GM12872 (cell line): Measurements from ENCODE around the gene LRRTM4.

ENCODE experiments used
- TF ChIP-seq, protein P1 (sequence below): IDR thresholded peaks from 3 replicates; pipeline ENCODE4 v1.5.1; 2011; ENCODE audit warnings: low read depth, mild to moderate bottlenecking, low read length, moderate library complexity; ENCODE audit not compliant: insufficient read depth

LRRTM4 gene

DNA sequence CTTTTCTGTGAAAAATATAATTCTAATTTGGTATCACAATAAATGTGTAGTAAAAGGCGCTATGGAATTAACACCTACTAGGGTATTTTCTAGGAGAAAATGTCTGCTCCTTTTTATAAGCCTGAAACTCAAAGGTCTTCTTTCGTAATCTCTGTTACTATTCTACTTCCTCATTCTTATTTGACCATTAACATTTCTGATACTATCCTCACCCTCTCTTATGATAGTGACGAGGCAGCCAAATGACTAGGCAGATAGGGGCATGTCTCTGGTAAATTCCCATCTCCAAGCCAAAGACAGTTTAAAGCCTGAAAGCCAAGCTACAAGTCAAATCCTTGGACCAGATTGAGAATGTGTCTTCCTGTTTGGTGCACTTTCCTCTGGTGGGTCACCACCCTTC lies 251.7 kb downstream of the LRRTM4 start:
- TF ChIP-seq, protein P1, sequence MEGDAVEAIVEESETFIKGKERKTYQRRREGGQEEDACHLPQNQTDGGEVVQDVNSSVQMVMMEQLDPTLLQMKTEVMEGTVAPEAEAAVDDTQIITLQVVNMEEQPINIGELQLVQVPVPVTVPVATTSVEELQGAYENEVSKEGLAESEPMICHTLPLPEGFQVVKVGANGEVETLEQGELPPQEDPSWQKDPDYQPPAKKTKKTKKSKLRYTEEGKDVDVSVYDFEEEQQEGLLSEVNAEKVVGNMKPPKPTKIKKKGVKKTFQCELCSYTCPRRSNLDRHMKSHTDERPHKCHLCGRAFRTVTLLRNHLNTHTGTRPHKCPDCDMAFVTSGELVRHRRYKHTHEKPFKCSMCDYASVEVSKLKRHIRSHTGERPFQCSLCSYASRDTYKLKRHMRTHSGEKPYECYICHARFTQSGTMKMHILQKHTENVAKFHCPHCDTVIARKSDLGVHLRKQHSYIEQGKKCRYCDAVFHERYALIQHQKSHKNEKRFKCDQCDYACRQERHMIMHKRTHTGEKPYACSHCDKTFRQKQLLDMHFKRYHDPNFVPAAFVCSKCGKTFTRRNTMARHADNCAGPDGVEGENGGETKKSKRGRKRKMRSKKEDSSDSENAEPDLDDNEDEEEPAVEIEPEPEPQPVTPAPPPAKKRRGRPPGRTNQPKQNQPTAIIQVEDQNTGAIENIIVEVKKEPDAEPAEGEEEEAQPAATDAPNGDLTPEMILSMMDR, result no peak

DNA sequence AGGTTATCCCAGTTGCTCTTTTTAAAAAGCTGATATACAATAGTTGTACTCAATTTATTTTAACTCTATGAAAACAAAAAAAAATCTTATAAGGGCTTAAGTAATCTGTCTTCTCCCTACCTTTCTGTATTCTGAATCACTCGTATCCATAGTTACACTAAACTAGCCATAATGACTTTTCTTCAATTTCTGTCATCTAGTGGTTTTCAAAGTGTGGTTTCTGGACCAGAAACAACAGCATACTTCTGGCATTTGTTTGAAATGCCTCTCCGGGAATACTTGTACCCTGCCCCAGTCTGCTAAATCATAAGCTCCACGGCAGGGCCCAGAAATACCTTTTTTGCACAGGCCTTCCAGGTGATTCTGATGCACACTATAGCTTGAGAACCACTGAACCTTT lies 253.6 kb downstream of the LRRTM4 start:
- TF ChIP-seq, protein P1, result no peak

DNA sequence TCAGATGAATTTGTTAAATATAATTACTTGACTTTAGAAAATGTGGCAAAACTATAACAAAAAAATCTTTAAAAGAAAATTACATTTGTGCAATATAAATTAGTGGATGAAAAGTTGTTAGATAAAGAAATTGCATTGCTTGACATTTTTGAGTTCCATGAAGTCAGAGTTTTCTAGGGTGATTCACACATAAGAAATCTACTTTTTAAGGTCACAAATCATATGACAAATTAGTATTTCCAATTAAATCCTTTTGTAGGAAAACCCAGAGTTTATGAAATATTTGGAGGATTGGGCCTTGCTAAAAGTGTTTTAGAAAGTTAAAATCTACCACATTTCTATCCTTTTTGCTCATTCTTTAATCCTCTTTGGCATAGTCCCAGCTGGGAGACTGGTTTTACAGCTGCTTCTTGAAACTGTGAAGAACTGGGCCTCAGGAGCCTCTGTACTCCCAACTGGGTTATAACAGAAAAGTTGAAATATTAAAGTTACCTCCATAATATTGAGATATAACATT lies 289.2 kb downstream of the LRRTM4 start:
- TF ChIP-seq, protein P1, result no peak

DNA sequence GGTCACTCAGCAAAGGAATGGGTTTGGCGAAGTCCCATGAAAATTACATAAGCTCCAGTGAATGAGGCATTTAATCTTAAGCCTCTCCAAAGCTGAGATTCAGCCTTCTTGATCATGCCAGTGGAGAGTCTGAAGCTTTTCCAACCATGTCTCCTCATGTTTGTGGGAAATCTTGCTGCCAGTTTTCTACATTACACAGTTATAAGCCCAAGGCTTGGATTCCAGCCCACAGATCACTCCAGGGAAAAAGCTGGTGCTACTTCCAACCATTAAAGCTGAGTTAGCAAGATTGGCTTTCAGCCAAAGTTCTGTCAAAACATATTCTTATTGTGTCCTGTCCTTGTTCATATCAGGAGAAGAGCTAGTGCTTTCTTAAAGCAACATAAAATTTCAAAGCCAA lies 293.8 kb downstream of the LRRTM4 start:
- TF ChIP-seq, protein P1, result no peak

DNA sequence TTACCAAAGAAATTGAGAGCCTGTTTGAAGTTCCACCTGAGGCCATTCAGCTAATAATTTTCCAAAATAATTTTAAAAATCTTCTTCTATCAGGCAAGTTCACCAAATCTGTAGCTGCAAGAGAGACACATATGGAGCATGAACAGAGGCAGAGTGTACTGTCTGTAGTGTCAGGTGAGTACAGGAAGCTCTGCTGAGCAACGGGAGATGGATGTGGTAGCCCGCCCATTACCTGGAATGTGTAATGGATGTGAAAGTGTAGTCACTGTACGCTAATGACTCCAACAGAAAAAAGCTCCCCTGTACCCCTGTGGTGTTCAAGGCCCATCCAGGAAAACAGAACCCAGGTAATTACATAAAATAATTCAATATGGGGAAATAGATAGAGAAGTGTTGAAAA lies 311.5 kb downstream of the LRRTM4 start:
- TF ChIP-seq, protein P1, result no peak

DNA sequence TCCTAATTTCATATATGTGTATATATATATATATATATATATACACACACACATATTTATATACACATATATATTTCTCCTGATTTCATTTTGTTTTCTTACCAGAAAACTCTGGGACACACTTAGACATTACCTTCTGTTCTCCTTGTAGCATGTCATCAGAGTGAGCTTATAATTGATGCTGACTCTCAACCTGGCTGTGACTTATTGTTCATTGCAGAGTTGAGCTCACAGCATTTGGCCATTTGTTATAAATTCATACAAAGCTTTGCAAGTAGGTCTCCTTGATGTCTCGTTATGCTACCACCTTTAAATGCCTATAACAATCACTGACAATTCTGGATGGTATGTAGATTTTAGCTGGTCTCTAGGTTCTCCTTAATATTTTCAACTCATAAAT lies 314.8 kb downstream of the LRRTM4 start:
- TF ChIP-seq, protein P1, result no peak

DNA sequence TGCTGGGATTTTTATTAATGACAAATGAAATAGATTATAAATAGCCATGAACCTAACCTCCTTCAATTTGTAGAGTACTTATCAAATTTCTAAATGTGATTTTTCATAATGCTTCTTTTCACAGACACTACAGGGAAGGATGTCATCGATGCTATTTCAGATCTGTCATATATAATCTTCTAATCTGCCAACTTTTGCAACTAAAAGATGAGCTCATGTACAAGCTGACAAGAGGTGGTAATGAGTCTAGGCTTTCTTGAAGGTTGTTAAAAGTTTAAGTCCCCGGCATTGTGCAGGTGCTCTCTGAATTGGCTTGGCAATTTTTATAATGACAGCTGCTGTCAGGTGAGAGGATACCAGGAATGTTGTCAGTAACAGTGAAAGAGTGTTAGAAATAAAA lies 320.4 kb downstream of the LRRTM4 start:
- TF ChIP-seq, protein P1, result no peak
